GM20000 (cell line): ENCODE data around the gene TMEM63B.

Experiments
- DNase-seq: peaks from one replicate; pipeline ENCODE4 v3.0.0; 2012; ENCODE audit warnings: low spot score
- TF ChIP-seq, protein P1 (sequence below): IDR thresholded peaks from 2 replicates; pipeline ENCODE4 v1.5.1; 2012; ENCODE audit warnings: mild to moderate bottlenecking, control low read depth; ENCODE audit errors: extremely low read depth, missing control alignments

TMEM63B gene

DNA sequence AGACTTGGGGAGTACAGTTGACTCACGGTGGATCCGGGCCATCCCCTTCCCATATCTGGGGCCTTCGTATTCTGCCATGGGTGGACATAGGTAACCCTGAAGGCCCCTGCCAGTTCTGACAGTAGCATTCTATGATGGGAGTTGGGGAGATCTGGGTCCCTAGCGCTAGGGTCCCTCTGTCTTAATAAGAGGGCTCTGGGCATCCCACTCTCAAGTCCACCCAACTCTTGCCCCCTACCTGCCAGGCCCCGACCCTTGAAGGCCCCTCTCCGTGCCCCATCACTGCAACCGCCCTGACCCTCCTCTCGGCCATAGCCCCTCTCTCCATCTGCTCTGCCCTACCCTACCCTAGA is 24.7 kb downstream of the TMEM63B start:
- TF ChIP-seq, protein P1, sequence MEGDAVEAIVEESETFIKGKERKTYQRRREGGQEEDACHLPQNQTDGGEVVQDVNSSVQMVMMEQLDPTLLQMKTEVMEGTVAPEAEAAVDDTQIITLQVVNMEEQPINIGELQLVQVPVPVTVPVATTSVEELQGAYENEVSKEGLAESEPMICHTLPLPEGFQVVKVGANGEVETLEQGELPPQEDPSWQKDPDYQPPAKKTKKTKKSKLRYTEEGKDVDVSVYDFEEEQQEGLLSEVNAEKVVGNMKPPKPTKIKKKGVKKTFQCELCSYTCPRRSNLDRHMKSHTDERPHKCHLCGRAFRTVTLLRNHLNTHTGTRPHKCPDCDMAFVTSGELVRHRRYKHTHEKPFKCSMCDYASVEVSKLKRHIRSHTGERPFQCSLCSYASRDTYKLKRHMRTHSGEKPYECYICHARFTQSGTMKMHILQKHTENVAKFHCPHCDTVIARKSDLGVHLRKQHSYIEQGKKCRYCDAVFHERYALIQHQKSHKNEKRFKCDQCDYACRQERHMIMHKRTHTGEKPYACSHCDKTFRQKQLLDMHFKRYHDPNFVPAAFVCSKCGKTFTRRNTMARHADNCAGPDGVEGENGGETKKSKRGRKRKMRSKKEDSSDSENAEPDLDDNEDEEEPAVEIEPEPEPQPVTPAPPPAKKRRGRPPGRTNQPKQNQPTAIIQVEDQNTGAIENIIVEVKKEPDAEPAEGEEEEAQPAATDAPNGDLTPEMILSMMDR = no peak
- DNase-seq = no peak

DNA sequence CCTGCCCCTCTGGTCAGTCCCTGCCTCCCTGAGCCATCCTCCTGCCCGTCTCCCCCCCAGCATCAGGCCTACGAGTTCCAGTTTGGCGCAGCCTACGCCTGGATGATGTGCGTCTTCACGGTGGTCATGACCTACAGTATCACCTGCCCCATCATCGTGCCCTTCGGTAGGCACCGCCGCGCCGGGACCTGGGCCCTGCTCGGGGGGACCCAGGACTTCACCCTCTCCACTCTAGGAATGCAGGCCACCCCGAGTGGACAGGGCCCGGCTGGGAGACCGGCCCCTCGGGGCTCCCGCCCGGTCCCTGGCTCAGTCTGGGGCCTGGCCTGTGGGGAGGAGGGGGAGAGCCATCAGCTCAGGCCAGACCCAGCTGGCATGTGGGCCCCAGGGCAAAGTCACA is 25.2 kb downstream of the TMEM63B start:
- DNase-seq = no peak
- TF ChIP-seq, protein P1 = no peak

DNA sequence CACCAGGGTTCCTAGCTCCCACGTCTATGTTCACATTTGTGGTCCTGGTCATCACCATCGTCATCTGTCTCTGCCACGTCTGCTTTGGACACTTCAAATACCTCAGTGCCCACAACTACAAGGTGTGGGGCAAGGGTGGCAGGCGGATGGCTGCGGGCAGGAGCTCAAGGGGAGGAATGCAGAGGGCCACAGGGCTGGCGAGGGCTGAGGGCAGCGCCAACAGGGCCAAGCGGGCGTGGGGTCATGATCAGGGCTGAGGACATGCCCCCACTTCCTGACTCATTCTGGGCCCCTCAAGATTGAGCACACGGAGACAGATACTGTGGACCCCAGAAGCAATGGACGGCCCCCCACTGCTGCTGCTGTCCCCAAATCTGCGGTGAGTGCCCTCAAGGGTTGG is 26.7 kb downstream of the TMEM63B start:
- TF ChIP-seq, protein P1 = no peak
- no peak for DNase-seq

DNA sequence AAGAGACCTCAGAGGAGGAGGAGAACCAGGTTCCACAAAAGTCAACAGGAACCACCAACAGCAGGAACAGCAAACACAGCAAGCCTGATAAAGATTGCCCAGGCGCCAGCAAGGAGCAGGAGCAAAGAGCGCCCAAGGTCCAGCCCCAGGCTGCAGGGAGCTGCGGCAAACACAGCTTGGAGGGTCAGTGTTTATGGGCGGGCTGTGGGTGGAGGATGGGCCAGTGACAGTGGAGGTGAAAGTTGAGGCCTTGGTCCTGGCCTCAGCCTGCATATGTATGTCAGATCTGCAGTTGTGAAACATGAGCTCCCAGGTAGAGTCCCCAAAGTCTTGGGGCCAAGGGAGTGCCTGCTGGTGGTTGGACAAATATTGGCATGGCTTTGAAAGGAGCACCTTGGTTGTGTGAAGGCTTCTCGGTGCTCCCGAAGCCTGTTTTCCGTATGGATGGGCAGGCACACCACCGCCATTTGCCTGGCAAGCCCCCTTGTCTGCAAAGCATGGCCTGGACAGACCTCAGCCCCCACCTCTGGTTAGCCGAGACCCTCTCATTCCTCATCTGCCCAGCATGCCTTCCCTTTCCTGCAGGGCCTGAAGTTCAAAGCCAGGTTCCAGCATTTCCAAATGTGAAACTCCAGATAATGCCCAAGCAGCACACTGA is 29.3 kb downstream of the TMEM63B start:
- DNase-seq = no peak
- TF ChIP-seq, protein P1 = no peak

DNA sequence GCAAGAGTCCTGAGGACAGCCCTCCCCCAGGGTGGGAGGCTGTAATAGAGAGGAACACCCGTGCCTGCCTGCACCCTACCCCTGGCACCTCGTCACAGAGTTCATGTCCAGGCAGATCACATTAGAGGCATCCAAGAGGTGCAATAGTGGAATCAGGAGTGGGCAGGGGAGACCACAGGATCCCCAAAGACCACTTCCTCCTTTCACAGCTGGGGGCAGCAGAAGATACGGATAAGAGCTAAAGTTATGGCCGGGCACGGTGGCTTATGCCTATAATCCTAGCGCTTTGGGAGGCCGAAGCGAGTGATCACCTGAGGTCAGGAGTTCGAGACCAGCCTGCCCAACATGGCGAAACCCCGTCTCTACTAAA is 29.8 kb downstream of the TMEM63B start:
- TF ChIP-seq, protein P1 = no peak
- no peak for DNase-seq

DNA sequence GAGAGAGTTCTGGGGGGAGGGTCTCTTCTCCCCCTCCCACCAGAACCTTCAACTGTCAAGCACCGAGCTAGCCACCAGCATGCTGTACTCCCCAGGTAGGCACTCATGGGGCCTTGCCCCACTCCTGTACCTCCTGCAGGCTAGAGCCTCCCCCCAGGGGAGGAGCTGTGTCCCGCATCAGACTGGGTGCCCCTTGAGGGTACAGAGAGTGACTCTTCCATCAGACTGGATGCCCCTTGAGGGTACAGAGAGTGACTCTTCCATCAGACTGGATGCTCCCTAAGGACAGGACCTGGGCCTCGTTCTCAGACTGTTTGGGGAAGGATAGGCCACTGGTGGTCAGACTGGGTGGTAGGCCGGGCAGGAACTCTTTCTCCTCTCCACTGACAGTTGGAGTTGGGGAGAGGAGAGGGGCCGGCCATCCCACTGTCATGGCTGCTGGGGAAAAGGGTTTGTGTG is 31.4 kb downstream of the TMEM63B start, which contains the start of gene CAPN11:
Gene CAPN11 (plus strand): TSS at position 51 of the 459 bp plus-strand sequence. CDS start 29 bp downstream, at position 80.
- TF ChIP-seq, protein P1 = no peak
- DNase-seq = no peak

DNA sequence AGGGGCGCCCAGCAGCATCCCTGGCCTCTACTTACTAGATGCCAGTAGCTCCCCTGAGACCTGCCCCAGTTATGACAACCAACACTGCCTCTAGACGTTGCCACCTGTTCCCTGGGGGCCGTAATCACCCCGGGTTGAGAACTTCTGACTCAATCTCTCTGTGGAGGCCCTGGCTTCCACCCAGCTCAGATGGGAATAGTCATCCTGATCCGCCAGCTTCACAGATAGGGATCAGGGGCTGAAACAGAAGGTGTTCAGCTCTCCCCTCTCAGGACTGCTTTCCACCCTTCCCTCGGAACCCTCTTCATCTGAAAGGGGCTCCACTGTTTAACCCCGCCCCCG is 34.6 kb downstream of the TMEM63B start:
- no peak for DNase-seq
- TF ChIP-seq, protein P1 = no peak
